Loucy (cell line): ENCODE data around the gene FGF12.

Experiments
- H2AFZ ChIP-seq: fragments of 200-600 bp; sonication (generic); 2 replicates; pipeline ENCODE4 v1.6.0; 2016; ENCODE audit warnings: antibody characterized with exemption, mild to moderate bottlenecking, low read length, moderate library complexity
- H3F3A ChIP-seq: fragments of 200-600 bp; 2 replicates; pipeline ENCODE4 v1.6.0; 2016; ENCODE audit warnings: antibody characterized with exemption, low read depth, mild to moderate bottlenecking
- H3K27me3 ChIP-seq: fragments of 200-600 bp; sonication (generic); 2 replicates; pipeline ENCODE4 v1.6.1; 2014; ENCODE audit warnings: low read length, mild to moderate bottlenecking; ENCODE audit not compliant: insufficient read depth, poor library complexity, severe bottlenecking
- H3K36me3 ChIP-seq: fragments of 200-600 bp; sonication (generic); 2 replicates; pipeline ENCODE4 v1.6.1; 2016; ENCODE audit warnings: low read length; ENCODE audit not compliant: insufficient read depth
- H3K4me1 ChIP-seq: fragments of 200-600 bp; sonication (generic); 2 replicates; pipeline ENCODE4 v1.5.1; 2014; ENCODE audit warnings: low read length, mild to moderate bottlenecking; ENCODE audit not compliant: insufficient read depth, poor library complexity, severe bottlenecking
- H3K4me2 ChIP-seq: fragments of 200-600 bp; sonication (generic); 2 replicates; pipeline ENCODE4 v1.6.0; 2014; ENCODE audit warnings: antibody characterized with exemption, low read length, low read depth, mild to moderate bottlenecking; ENCODE audit not compliant: poor library complexity, severe bottlenecking
- H3K4me3 ChIP-seq: fragments of 200-600 bp; sonication (generic); 2 replicates; pipeline ENCODE4 v1.5.1; 2014; ENCODE audit warnings: low read length, mild to moderate bottlenecking, mixed read lengths; ENCODE audit not compliant: poor library complexity, severe bottlenecking
- H3K79me2 ChIP-seq: fragments of 200-600 bp; sonication (generic); 2 replicates; pipeline ENCODE4 v1.6.1; 2014; ENCODE audit warnings: low read length; ENCODE audit not compliant: insufficient read depth
- H3K9ac ChIP-seq: fragments of 200-600 bp; sonication (generic); 2 replicates; pipeline ENCODE4 v1.6.0; 2014; ENCODE audit warnings: mild to moderate bottlenecking, low read depth, low read length, moderate library complexity; ENCODE audit not compliant: poor library complexity, severe bottlenecking
- H3K9me2 ChIP-seq: fragments of 200-600 bp; sonication (generic); replicated peaks from 2 replicates; pipeline ENCODE4 v1.6.1; 2016; ENCODE audit warnings: low read depth, low read length, mixed read lengths
- H3K9me3 ChIP-seq: fragments of 200-600 bp; sonication (generic); 2 replicates; pipeline ENCODE4 v1.6.1; 2014; ENCODE audit warnings: mild to moderate bottlenecking, antibody characterized with exemption, low read length, low read depth; ENCODE audit not compliant: insufficient read depth
- H4K20me1 ChIP-seq: fragments of 200-600 bp; sonication (generic); 2 replicates; pipeline ENCODE4 v1.6.0; 2014; ENCODE audit warnings: antibody characterized with exemption, low read length, mild to moderate bottlenecking; ENCODE audit not compliant: insufficient read depth, poor library complexity, severe bottlenecking
- EZH2phosphoT487 ChIP-seq: fragments of 200-600 bp; IDR thresholded peaks from 2 replicates; pipeline ENCODE4 v1.6.1; 2018; ENCODE audit warnings: antibody characterized with exemption, mild to moderate bottlenecking, moderate library complexity, borderline replicate concordance
- TF ChIP-seq, protein P1 (sequence below): fragments of 200-600 bp; sonication (generic); conservative IDR thresholded peaks from 2 replicates; pipeline ENCODE4 v1.5.1; 2014; ENCODE audit warnings: mild to moderate bottlenecking, antibody characterized with exemption, low read length

Gene FGF12

GRCh38 chr3:192550356-192550755 lies 177.0 kb downstream of the FGF12 start:
- Histone ChIP-seq H3K4me2 (no peak overlapping the region), H3K9me3 (no peaks in the 10 kb centered on the region), H3K36me3 (no peaks in the 10 kb centered on the region), H3K9ac (no peak overlapping the region), H3F3A (no peaks in the 10 kb centered on the region), H2AFZ (no peak overlapping the region), H3K27me3 (no peaks in the 10 kb centered on the region), H3K9me2 (no peaks in the 10 kb centered on the region), H3K79me2 (no peaks in the 10 kb centered on the region), H4K20me1 (no peaks in the 10 kb centered on the region), H3K4me3 (no peak overlapping the region), H3K4me1 (no peaks in the 10 kb centered on the region)
- no peak for TF ChIP-seq EZH2phosphoT487
- TF ChIP-seq, protein P1, sequence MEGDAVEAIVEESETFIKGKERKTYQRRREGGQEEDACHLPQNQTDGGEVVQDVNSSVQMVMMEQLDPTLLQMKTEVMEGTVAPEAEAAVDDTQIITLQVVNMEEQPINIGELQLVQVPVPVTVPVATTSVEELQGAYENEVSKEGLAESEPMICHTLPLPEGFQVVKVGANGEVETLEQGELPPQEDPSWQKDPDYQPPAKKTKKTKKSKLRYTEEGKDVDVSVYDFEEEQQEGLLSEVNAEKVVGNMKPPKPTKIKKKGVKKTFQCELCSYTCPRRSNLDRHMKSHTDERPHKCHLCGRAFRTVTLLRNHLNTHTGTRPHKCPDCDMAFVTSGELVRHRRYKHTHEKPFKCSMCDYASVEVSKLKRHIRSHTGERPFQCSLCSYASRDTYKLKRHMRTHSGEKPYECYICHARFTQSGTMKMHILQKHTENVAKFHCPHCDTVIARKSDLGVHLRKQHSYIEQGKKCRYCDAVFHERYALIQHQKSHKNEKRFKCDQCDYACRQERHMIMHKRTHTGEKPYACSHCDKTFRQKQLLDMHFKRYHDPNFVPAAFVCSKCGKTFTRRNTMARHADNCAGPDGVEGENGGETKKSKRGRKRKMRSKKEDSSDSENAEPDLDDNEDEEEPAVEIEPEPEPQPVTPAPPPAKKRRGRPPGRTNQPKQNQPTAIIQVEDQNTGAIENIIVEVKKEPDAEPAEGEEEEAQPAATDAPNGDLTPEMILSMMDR: no peak

DNA sequence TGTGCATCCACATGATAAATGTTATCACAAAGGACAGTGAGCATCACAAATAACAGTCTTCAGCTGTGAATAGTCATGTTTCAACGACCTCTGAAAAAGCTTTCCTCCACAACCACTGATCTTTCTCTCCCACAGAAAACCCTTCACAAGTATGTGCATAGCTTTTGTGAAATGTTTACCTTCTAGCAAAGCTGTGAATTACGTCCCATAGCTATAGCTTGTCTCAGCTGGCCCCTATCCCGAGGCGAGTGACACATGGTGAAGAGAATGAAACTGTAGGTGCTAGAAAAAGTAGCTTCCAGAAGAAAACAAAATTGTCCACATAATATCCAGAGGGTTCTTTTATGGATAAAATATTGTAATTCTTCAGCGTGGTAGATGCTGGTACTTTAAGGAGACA lies 182.0 kb downstream of the FGF12 start:
- no peak overlapping the region for H2AFZ ChIP-seq
- H3K9me3 ChIP-seq: no peaks in the 10 kb centered on the region
- no peaks in the 10 kb centered on the region for H4K20me1 ChIP-seq
- H3K4me1 ChIP-seq: no peaks in the 10 kb centered on the region
- no peaks in the 10 kb centered on the region for H3K36me3 ChIP-seq
- H3K9ac ChIP-seq: no peak overlapping the region
- no peaks in the 10 kb centered on the region for H3K27me3 ChIP-seq
- no peak overlapping the region for H3K4me2 ChIP-seq
- H3F3A ChIP-seq: no peaks in the 10 kb centered on the region
- TF ChIP-seq, protein P1: no peak
- TF ChIP-seq EZH2phosphoT487: no peak
- H3K79me2 ChIP-seq: no peaks in the 10 kb centered on the region
- H3K9me2 ChIP-seq: no peaks in the 10 kb centered on the region
- H3K4me3 ChIP-seq: no peak overlapping the region

- Histone ChIP-seq H3K27me3 (no peaks in the 10 kb centered on the region), H3K9ac (no peak overlapping the region), H3K79me2 (no peaks in the 10 kb centered on the region), H2AFZ (no peak overlapping the region), H3F3A (no peaks in the 10 kb centered on the region), H4K20me1 (no peaks in the 10 kb centered on the region), H3K9me2 (no peaks in the 10 kb centered on the region), H3K4me2 (no peak overlapping the region), H3K36me3 (no peaks in the 10 kb centered on the region), H3K4me1 (no peaks in the 10 kb centered on the region), H3K9me3 (no peaks in the 10 kb centered on the region), H3K4me3 (no peak overlapping the region)
- no peak for TF ChIP-seq EZH2phosphoT487
Observed at GRCh38 chr3:192543163-192543562, 184.2 kb downstream of the FGF12 start.

DNA sequence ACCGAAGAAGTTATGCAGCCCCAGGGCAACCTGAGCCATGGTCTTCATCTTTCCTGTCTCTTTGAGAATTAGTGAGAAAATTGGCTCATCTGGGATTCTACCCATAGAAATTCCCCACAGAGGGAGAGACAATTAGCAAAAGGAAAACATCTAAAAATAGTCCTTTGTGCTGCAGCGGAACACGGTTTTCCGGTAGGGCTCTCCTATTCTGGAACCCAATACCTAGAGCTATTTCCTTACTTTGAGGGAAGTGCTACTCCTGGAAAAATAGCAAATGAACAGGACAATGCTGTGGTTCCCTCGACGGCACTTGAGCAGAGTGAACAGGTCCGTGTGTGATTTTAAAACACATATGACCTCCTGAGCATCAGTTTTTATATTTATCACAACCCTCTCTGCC lies 210.5 kb downstream of the FGF12 start:
- Histone ChIP-seq H3K9me2 (no peaks in the 10 kb centered on the region), H3K79me2 (no peaks in the 10 kb centered on the region), H3K4me2 (no peak overlapping the region), H3K4me3 (no peak overlapping the region), H2AFZ (no peak overlapping the region), H3K9me3 (no peaks in the 10 kb centered on the region), H3K36me3 (no peaks in the 10 kb centered on the region), H3K4me1 (no peaks in the 10 kb centered on the region), H3F3A (no peaks in the 10 kb centered on the region), H4K20me1 (no peaks in the 10 kb centered on the region), H3K27me3 (no peaks in the 10 kb centered on the region), H3K9ac (no peak overlapping the region)
- no peak for TF ChIP-seq EZH2phosphoT487
- TF ChIP-seq, protein P1: no peak
